Measurements from ENCODE around the gene SACM1L.
"Not testable (repeated sequence)": the region's sequence is repeated elsewhere in the genome, so short reads cannot be mapped to it uniquely, and the experiment has no call there.

SACM1L gene

GRCh38 chr3:45682786-45683185, 6.4 kb upstream of the SACM1L start:
- no peak overlapping the region for H3K9ac ChIP-seq (ENCODE audit: insufficient read length)
- H3K36me3 ChIP-seq (ENCODE audit: insufficient read depth, low read length), result peaks cover 2% of the 10 kb centered on the region; the same call in 1 of the 2 replicates
- no peak for DNase-seq (ENCODE audit: low read depth, low spot score)
- TF ChIP-seq POLR2AphosphoS5 (IDR thresholded peaks at IDR 0.05; ENCODE audit: borderline replicate concordance, low read depth, low read length) (no peak), FOXP2 (optimal IDR thresholded peaks at IDR 0.05; ENCODE audit: control extremely low read depth, extremely low read length, insufficient read depth) (no peak), EZH2 (IDR thresholded peaks at IDR 0.05) (no peak)
- H3K4me3 ChIP-seq, result no peak overlapping the region
- H3K9me3 ChIP-seq (ENCODE audit: low read depth, low read length), result no peaks in the 10 kb centered on the region
- H3K27ac ChIP-seq, result no peak overlapping the region

GRCh38 chr3:45683417-45684326, 5.5 kb upstream of the SACM1L start:
- DNase-seq (ENCODE audit: low read depth, low spot score), result no peak
- no peak overlapping the region for H3K27ac ChIP-seq
- no peak overlapping the region for H3K9ac ChIP-seq (ENCODE audit: insufficient read length)
- no peaks in the 10 kb centered on the region for H3K9me3 ChIP-seq (ENCODE audit: low read depth, low read length)
- H3K36me3 ChIP-seq (ENCODE audit: insufficient read depth, low read length), result no peaks in the 10 kb centered on the region; the same call in 1 of the 2 replicates
- no peak overlapping the region for H3K4me3 ChIP-seq
- TF ChIP-seq FOXP2 (optimal IDR thresholded peaks at IDR 0.05; ENCODE audit: control extremely low read depth, extremely low read length, insufficient read depth) (no peak), EZH2 (IDR thresholded peaks at IDR 0.05) (no peak), POLR2AphosphoS5 (IDR thresholded peaks at IDR 0.05; ENCODE audit: borderline replicate concordance, low read depth, low read length) (no peak)

- no peak overlapping the region for H3K27ac ChIP-seq
- no peak overlapping the region for H3K9ac ChIP-seq (ENCODE audit: insufficient read length)
- no peaks in the 10 kb centered on the region for H3K36me3 ChIP-seq (ENCODE audit: insufficient read depth, low read length)
- no peak for TF ChIP-seq POLR2AphosphoS5 (IDR thresholded peaks at IDR 0.05; ENCODE audit: borderline replicate concordance, low read depth, low read length)
- TF ChIP-seq FOXP2 (optimal IDR thresholded peaks at IDR 0.05; ENCODE audit: control extremely low read depth, extremely low read length, insufficient read depth), result no peak
- no peak for TF ChIP-seq EZH2 (IDR thresholded peaks at IDR 0.05)
- DNase-seq (ENCODE audit: low read depth, low spot score), result no peak
- no peaks in the 10 kb centered on the region for H3K9me3 ChIP-seq (ENCODE audit: low read depth, low read length)
- no peak overlapping the region for H3K4me3 ChIP-seq
Measured at GRCh38 chr3:45684327-45684892, 4.8 kb upstream of the SACM1L start.

- not testable (repeated sequence) for H3K9me3 ChIP-seq (ENCODE audit: low read depth, low read length); H3K9ac ChIP-seq (ENCODE audit: insufficient read length); H3K4me3 ChIP-seq; H3K27ac ChIP-seq; DNase-seq (ENCODE audit: low read depth, low spot score); H3K36me3 ChIP-seq (ENCODE audit: insufficient read depth, low read length)
Measured at GRCh38 chr3:45685722-45686121, 3.5 kb upstream of the SACM1L start.

GRCh38 chr3:45686850-45687249, 2.3 kb upstream of the SACM1L start:
- TF ChIP-seq FOXP2 (optimal IDR thresholded peaks at IDR 0.05; ENCODE audit: control extremely low read depth, extremely low read length, insufficient read depth) (no peak), EZH2 (IDR thresholded peaks at IDR 0.05) (no peak), POLR2AphosphoS5 (IDR thresholded peaks at IDR 0.05; ENCODE audit: borderline replicate concordance, low read depth, low read length) (no peak)
- no peak overlapping the region for H3K4me3 ChIP-seq
- no peaks in the 10 kb centered on the region for H3K9me3 ChIP-seq (ENCODE audit: low read depth, low read length)
- H3K36me3 ChIP-seq (ENCODE audit: insufficient read depth, low read length), result no peaks in the 10 kb centered on the region
- DNase-seq (ENCODE audit: low read depth, low spot score), result no peak
- H3K9ac ChIP-seq (ENCODE audit: insufficient read length), result no peak overlapping the region
- H3K27ac ChIP-seq, result no peak overlapping the region

- Histone ChIP-seq H3K9me3 (ENCODE audit: low read depth, low read length) (no peaks in the 10 kb centered on the region), H3K27ac (no peak overlapping the region), H3K4me3 (peak overlapping the region; percentile 87), H3K36me3 (ENCODE audit: insufficient read depth, low read length) (peaks cover 2% of the 10 kb centered on the region; the same call in 1 of the 2 replicates), H3K9ac (ENCODE audit: insufficient read length) (no peak overlapping the region)
- no peak for DNase-seq (ENCODE audit: low read depth, low spot score)
- TF ChIP-seq FOXP2 (optimal IDR thresholded peaks at IDR 0.05; ENCODE audit: control extremely low read depth, extremely low read length, insufficient read depth) (no peak), EZH2 (IDR thresholded peaks at IDR 0.05) (no peak), POLR2AphosphoS5 (IDR thresholded peaks at IDR 0.05; ENCODE audit: borderline replicate concordance, low read depth, low read length) (no peak)
Measured at GRCh38 chr3:45687828-45688193, 1.4 kb upstream of the SACM1L start.

GRCh38 chr3:45688194-45688881, 858 bp upstream of the SACM1L start:
- H3K27ac ChIP-seq, result no peak overlapping the region
- H3K9ac ChIP-seq (ENCODE audit: insufficient read length), result peak overlapping the region; percentile 55
- peak overlapping the region; percentile 87 for H3K4me3 ChIP-seq
- DNase-seq (ENCODE audit: low read depth, low spot score), result no peak
- peaks cover 2% of the 10 kb centered on the region; the same call in 1 of the 2 replicates for H3K36me3 ChIP-seq (ENCODE audit: insufficient read depth, low read length)
- TF ChIP-seq POLR2AphosphoS5 (IDR thresholded peaks at IDR 0.05; ENCODE audit: borderline replicate concordance, low read depth, low read length), result no peak
- no peak for TF ChIP-seq EZH2 (IDR thresholded peaks at IDR 0.05)
- no peak for TF ChIP-seq FOXP2 (optimal IDR thresholded peaks at IDR 0.05; ENCODE audit: control extremely low read depth, extremely low read length, insufficient read depth)
- H3K9me3 ChIP-seq (ENCODE audit: low read depth, low read length), result no peaks in the 10 kb centered on the region

GRCh38 chr3:45689787-45690145, 570 bp downstream of the SACM1L start:
- no peak for TF ChIP-seq EZH2 (IDR thresholded peaks at IDR 0.05)
- TF ChIP-seq POLR2AphosphoS5 (IDR thresholded peaks at IDR 0.05; ENCODE audit: borderline replicate concordance, low read depth, low read length), result no peak
- no peak for TF ChIP-seq FOXP2 (optimal IDR thresholded peaks at IDR 0.05; ENCODE audit: control extremely low read depth, extremely low read length, insufficient read depth)
- no peak for DNase-seq (ENCODE audit: low read depth, low spot score)
- Histone ChIP-seq H3K36me3 (ENCODE audit: insufficient read depth, low read length) (peaks cover 2% of the 10 kb centered on the region; the same call in 1 of the 2 replicates), H3K4me3 (peak overlapping the region; percentile 84), H3K27ac (no peak overlapping the region), H3K9ac (ENCODE audit: insufficient read length) (peak overlapping the region; percentile 89), H3K9me3 (ENCODE audit: low read depth, low read length) (no peaks in the 10 kb centered on the region)
